Measurements from ENCODE around the gene HOXD13.

The HOXD13 gene

DNA sequence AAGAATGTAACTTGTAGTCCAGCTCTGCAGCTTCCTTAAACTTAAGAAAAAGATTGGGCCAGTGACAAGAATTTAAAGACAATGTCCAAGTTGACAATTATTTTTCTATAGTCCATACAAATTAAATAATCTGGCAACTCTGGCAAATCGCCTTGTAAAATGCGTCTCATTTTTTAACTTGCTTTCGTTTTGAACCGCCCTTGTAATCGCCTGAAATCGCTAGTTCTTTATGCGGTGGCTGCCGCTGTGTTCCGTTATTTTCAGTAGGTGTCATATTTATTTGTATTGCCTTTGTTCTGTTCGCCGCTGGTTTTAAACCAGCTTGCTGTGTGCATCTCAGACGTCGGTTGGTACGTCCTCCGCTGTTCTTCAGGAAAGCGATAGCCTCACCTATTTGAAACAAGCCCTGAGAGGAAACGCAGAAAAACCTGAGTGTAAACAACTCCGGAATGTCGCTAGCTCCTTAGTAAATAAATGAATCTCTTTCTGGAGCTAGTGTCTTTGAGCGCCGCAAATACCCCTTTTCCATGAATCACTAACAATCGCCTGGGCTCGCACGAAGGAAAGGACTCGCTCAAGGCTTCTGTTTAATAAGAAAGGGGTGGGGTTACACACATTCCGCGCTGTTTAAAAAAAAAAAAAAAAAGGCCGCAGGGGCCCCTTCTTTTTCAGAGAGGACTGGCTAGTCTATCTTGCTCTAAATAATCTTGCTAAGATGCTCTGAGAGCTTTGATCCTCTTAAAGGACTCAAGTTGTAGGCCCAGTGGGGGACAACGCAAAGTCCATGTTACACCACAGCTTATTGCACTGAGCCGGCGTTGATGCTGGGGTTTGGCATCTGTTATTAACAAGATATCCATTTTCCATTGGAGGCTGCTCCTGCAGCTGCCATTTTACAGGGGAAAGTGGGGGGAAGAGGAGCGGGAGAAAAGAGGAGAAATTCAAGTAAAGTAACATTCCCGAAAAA, 40.0 kb downstream of the HOXD13 start:
- DNase-seq = peak; percentile 85

GRCh38 chr2:176133389-176133788, 40.9 kb downstream of the HOXD13 start:
- no peak for DNase-seq

DNA sequence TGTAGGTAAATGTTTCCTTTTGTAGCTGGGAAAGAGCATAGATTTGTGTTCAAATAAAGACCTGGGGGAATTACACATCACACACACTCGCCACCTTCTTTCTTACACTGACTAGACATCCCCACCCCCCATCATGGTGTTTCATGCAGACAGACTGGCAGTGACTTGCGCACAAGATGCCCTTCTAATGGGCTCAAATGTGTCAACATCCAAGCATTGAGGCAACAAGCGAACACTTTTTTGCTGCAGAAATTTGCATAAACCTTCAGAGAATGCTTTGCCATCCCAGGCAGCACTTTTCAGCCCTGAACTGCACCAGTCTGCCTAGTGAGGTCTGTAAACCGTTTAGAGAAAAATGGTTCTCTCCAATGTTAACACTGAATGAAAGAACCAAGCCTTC, 41.5 kb downstream of the HOXD13 start:
- peak; percentile 24 for DNase-seq

DNA sequence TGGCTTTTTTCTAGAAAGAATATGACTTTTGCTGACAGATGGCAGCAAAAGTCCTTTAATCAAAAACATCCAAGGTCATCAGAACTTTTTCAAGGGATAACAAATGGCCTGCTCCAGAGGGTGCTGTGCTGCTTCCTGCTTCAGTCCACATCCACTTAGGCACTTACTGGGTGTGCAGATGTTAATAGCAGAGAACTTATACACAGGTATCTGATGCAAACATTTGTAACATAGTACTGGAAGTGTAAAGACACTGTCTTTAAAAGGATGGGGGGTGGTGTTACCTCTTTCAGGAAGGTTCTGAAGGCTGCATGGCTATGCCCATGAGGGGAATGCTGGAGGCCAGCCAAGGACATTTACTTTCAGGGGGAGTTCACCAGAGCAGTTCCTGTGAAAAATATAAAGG, 42.5 kb downstream of the HOXD13 start:
- peak; percentile 85 for DNase-seq

DNA sequence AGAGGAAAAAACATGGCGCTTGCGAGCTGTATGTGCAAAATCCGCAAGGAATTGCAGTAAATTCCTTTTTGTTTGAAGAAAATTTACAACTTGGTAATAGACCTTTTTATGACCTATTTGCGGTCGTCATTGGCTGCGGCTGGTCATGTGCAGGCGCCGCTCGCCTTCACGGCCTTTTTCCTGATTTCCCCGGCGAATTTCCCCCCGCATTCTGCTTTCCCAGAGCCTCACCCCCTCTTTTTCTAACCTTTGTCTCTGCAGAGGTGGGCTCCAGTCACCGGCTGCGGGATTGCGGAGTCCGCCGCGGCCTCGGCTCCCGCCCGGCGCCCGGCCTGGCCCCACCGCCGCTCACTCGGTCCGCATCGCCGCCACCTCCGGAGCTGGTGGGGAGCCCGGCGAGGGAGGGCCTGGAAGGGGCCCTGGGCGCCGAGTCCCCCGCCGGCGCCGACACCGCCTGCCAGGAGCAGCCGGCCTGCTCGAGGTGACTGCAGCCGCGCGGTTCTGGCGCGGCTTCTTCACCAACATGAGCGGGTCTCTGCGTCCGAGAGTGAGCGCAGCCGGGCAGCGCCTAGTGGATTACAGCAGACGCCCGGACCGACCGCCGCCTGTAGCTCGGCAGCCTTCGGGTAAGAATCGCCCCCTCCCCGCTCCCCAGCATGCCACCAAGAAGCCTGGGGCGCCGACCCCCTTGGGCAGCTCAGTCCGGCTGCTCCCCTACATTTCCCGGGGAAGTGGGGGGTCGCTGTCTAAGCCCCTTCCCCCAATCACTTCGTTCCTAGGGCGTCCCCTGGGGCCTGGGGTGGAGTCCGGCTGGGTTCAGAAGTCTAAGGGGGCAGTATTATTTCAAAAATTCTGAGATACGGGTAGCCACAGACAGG, 44.1 kb downstream of the HOXD13 start:
- DNase-seq = peak; percentile 88

- no peak for DNase-seq
Observed at GRCh38 chr2:176137252-176137580, 44.7 kb downstream of the HOXD13 start.

DNA sequence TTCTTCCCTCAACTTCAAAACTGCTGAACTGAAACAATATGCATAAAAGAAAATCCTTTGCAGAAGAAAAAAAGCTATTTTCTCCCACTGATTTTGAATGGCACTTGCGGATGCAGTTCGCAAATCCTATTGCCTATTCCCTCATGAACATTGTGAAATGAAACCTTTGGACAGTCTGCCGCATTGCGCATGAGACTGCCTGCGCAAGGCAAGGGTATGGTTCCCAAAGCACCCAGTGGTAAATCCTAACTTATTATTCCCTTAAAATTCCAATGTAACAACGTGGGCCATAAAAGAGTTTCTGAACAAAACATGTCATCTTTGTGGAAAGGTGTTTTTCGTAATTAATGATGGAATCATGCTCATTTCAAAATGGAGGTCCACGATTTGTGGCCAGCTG, 45.4 kb downstream of the HOXD13 start:
- DNase-seq = peak; percentile 47

GRCh38 chr2:176138526-176138922, 46.0 kb downstream of the HOXD13 start:
- DNase-seq = peak; percentile 50

GRCh38 chr2:176138923-176139660, 46.6 kb downstream of the HOXD13 start:
- peak; percentile 65 for DNase-seq

- peak; percentile 80 for DNase-seq
Observed at GRCh38 chr2:176139661-176140512, 47.4 kb downstream of the HOXD13 start.

GRCh38 chr2:176140513-176141317, 48.2 kb downstream of the HOXD13 start:
- peak; percentile 83 for DNase-seq

- DNase-seq = no peak
Observed at GRCh38 chr2:176142281-176142680, 49.8 kb downstream of the HOXD13 start.

Measured in fibroblast of skin of abdomen (primary cell).